Fibroblast of pulmonary artery (primary cell): ENCODE measurements around the gene PER1.

ENCODE experiments used
- DNase-seq: peaks from one replicate; pipeline ENCODE4 v3.0.0-alpha.2; 2010; ENCODE audit warnings: low read depth
- H3K4me3 ChIP-seq: replicated peaks from 2 replicates; pipeline ENCODE4 v1.5.1; 2011; ENCODE audit warnings: low read depth, mild to moderate bottlenecking, control low read depth, low read length, moderate library complexity
- CTCF ChIP-seq: IDR thresholded peaks from 2 replicates; pipeline ENCODE4 v1.5.1; 2011; ENCODE audit warnings: mild to moderate bottlenecking, control low read depth, low read length, inconsistent platforms; ENCODE audit errors: missing control alignments

The PER1 gene

GRCh38 chr17:8137645-8138373 is 14.4 kb downstream of the PER1 start:
- no peak for DNase-seq
- TF ChIP-seq CTCF, result no peak
- peak overlapping the region; percentile 39 for H3K4me3 ChIP-seq

GRCh38 chr17:8133941-8134340 is 18.3 kb downstream of the PER1 start:
- no peak for DNase-seq
- no peak overlapping the region for H3K4me3 ChIP-seq
- no peak for TF ChIP-seq CTCF

- TF ChIP-seq CTCF, result no peak
- DNase-seq, result no peak
- no peak overlapping the region for H3K4me3 ChIP-seq
Observed at GRCh38 chr17:8133399-8133798, 18.8 kb downstream of the PER1 start.

- no peak for TF ChIP-seq CTCF
- no peak for DNase-seq
Observed at GRCh38 chr17:8131844-8132441, 20.3 kb downstream of the PER1 start.

GRCh38 chr17:8128125-8128784 is 23.9 kb downstream of the PER1 start:
- H3K4me3 ChIP-seq, result no peak overlapping the region
- DNase-seq, result no peak
- TF ChIP-seq CTCF, result no peak

More at GRCh38 chr17:8131844-8132441, 20.3 kb downstream of the PER1 start:
- H3K4me3 ChIP-seq, result no peak overlapping the region

GRCh38 chr17:8126491-8127066 is 25.6 kb downstream of the PER1 start:
- no peak for TF ChIP-seq CTCF
- DNase-seq, result no peak
- peak overlapping the region; percentile 71 for H3K4me3 ChIP-seq
